AG10803 (cell line): ENCODE results near the gene SMAD6.
"Not testable (repeated sequence)": the region's sequence is repeated elsewhere in the genome, so short reads cannot be mapped to it uniquely, and the experiment has no call there.

Experiments used
- DNase-seq: peaks from one replicate; pipeline ENCODE4 v3.0.0; 2010; ENCODE audit warnings: low read depth
- H3K4me3 ChIP-seq: 2 replicates; pipeline ENCODE4 v1.5.1; 2011; ENCODE audit warnings: mild to moderate bottlenecking, low read length, control low read depth
- TF ChIP-seq, protein P1 (sequence below): conservative IDR thresholded peaks from 2 replicates; pipeline ENCODE4 v1.5.1; 2011; ENCODE audit warnings: mild to moderate bottlenecking, low read length, control low read depth, inconsistent platforms

SMAD6 gene

DNA sequence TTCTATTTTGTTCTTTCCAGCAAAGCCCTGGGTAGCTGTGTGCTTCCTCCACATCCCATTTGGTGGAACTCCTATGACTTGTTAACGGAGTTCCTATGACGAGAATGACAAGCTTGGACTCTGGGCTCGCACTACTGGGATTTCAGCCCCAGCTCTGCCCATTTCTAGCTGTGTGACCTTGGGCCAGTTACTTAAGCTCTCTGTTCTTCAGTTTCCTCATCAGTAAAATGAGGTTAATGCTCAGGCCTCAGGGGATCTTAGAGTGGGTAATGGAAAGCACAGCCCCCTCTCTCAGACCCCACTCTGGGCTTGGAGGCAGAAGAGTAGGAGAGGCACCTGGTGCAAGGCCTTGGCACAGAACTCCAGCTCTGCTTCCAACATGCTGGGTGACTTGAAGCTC is 123.1 kb downstream of the SMAD6 start:
- TF ChIP-seq, protein P1, sequence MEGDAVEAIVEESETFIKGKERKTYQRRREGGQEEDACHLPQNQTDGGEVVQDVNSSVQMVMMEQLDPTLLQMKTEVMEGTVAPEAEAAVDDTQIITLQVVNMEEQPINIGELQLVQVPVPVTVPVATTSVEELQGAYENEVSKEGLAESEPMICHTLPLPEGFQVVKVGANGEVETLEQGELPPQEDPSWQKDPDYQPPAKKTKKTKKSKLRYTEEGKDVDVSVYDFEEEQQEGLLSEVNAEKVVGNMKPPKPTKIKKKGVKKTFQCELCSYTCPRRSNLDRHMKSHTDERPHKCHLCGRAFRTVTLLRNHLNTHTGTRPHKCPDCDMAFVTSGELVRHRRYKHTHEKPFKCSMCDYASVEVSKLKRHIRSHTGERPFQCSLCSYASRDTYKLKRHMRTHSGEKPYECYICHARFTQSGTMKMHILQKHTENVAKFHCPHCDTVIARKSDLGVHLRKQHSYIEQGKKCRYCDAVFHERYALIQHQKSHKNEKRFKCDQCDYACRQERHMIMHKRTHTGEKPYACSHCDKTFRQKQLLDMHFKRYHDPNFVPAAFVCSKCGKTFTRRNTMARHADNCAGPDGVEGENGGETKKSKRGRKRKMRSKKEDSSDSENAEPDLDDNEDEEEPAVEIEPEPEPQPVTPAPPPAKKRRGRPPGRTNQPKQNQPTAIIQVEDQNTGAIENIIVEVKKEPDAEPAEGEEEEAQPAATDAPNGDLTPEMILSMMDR: no peak
- no peak for DNase-seq
- no peak overlapping the region for H3K4me3 ChIP-seq

DNA sequence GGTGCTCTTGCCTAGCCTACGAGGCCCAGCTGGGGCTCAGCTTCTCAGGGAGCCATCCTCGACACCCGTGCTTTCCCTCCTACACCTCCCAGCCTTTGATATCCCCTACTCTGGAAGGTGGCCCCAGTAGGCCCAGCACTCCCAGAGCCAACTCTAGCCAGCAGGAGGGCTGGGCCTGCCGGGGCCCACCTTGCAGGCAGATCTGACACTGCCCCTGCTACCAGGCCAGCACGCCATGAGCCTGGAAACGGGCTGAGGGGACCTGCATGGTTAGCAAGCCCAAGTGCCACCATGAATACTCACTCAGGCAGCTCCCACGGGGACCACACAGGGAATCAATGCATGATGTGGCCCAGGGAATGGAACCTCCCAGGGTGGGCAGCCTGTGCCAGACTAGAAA is 123.7 kb downstream of the SMAD6 start:
- TF ChIP-seq, protein P1: no peak
- no peak for DNase-seq
- no peak overlapping the region for H3K4me3 ChIP-seq

- DNase-seq: no peak
- TF ChIP-seq, protein P1: no peak
- no peak overlapping the region for H3K4me3 ChIP-seq
Observed at GRCh38 chr15:66826507-66826906, 124.5 kb downstream of the SMAD6 start.

DNA sequence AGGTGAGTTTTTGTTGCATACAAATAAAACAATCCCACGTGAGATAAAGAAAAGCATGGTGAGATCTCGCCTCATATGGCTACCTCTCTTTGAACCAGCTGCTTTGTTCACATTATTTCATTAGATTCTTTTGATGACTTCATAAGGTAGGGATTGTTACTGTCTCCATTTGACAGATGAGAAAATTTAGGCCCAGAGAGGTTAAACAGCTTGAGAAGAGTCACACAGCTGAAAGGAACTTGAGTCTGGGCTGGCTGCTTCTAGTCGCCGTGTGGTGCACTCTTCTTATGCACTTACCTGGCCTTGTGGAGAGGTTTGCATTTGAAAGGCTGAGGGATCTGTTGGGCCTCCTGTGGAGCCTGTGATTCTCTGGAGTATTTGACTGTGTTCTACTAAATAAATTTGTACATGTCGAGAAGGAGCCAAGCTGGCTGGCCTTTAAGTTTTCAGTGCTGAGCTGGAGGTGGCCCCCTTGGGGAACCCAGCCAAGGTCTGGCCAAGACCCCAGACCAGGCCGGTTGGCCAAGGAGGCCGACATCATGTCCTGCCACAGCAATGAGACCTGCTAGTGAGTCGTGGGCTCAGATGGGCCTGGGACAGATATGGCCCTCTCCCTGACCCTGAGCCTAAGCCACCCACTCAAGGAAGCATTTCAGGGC is 125.1 kb downstream of the SMAD6 start:
- DNase-seq: no peak
- TF ChIP-seq, protein P1: no peak
- H3K4me3 ChIP-seq: no peak overlapping the region

DNA sequence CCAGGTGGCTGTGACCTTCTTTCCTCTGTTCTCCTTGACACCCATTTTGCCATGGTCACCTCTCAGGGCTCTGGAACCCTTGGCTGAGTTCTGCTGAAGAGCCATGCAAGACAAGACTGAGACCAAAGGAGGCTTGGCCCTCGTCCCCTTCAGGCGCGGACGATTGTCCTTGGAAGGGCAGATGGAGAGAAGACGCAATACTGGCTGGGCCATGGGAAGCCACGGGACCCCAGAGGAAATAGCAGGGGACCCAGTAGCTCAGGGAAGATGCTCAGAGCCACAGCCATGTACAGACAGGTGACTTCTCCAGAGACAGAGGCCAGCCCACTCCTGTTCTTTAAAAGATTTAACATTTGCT is 125.6 kb downstream of the SMAD6 start:
- no peak overlapping the region for H3K4me3 ChIP-seq
- TF ChIP-seq, protein P1: no peak
- no peak for DNase-seq

GRCh38 chr15:66828817-66829541 is 126.9 kb downstream of the SMAD6 start:
- H3K4me3 ChIP-seq, DNase-seq: not testable (repeated sequence)

- TF ChIP-seq, protein P1: no peak
- no peak overlapping the region for H3K4me3 ChIP-seq
- peak; percentile 36 for DNase-seq
Observed at GRCh38 chr15:66829551-66830121, 127.6 kb downstream of the SMAD6 start.
